Bone marrow (tissue), 2 donors: ENCODE data around the gene PCNX3.

Experiments used
- DNase-seq, 2 donors: peaks; one replicate each; lab custom pipeline; 2025; lab: John Stamatoyannopoulos, UW

PCNX3 gene

DNA sequence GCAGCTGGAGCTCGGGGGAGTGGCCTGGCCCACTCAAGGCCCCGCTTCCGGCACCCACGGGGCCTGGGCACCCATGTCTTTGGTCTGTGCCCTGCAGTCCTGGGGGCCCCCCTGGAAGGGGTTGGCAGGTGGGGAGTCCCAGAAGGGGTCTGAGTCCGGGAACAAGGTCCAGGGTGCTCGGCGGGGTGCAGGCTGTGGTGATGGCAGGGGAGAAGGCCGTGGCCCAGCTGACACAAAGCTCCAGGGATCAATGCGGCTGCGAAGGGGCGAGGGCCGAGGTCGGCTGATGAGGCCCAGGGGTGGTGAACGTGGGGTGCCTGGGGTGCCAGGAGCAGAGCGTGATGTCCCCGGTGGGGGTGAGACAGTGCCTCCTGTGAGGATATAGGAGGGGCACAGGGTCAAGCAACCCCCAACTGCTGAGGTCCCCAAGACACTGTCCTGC lies 17.3 kb upstream of the PCNX3 start:
- DNase-seq: no peak

DNA sequence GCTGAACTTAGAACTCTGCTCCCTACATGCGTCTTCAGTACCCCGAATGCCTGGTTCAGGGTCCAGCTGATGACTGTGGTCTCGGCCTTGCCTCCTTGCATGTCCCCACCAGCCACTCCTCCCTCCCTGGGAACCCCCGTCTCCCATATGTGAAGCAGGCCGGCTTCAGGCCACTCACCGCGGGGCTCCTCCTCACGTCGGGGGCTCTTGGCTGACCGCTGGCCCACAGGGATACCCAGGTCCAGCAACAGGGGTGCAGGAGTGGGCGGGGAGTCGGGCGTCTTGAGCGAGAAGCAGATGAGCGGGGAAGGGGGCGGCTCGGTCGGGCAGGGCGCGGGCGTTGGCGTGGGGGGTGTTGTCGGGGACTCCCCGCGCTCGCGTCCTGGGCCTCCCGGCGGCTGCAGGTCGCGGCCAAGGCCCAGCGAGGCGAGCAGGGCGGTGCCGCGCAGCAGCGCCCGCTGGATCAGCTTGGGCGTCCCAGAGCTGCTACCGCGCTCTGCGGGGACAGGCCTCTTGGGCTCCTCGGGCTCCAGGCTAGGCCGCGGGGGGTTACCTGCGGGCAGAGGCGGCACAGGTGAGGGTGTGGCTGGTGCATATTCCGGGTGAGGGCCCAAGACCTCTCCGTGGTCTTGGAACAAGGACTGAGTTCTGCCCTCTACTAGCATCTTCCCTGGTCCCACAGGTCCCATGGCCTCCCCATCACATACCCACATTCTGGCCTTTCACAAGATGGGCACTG lies 16.2 kb upstream of the PCNX3 start:
- no peak for DNase-seq

DNA sequence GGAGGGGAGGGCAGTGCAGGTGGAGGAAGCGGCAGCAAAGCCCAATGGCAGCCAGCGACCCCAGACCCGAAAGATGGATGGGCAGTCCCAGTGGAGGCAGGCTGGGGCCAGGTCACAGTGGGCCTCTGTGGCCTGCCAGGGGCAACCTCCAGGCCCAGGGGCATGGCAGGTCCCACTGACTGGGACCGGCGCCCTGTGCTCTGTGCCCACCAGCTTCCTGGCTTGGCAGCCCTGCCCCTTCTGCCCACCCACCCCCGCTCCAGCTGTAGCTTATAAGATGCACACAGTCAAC lies 15.7 kb upstream of the PCNX3 start:
- DNase-seq: no peak

DNA sequence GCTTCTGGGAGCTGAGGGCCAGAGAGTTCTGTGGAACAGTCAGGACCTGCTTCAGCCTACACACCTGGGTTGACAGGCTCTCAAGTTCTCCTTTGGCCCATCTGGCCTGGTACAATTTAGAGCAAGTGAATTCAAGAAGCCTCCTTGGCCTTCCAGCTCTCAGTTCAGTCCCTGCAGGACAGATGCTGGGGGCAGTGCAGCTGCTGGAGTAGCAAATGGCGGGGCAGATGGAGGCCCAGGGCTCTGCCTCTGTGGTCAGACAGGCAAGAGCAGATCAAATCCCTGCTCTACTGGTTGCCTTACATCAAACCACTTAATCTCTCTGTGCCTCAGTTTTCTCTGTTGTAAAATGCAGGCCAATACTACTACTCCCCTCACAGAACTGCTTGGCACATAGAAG lies 11.3 kb upstream of the PCNX3 start:
- no peak for DNase-seq

DNA sequence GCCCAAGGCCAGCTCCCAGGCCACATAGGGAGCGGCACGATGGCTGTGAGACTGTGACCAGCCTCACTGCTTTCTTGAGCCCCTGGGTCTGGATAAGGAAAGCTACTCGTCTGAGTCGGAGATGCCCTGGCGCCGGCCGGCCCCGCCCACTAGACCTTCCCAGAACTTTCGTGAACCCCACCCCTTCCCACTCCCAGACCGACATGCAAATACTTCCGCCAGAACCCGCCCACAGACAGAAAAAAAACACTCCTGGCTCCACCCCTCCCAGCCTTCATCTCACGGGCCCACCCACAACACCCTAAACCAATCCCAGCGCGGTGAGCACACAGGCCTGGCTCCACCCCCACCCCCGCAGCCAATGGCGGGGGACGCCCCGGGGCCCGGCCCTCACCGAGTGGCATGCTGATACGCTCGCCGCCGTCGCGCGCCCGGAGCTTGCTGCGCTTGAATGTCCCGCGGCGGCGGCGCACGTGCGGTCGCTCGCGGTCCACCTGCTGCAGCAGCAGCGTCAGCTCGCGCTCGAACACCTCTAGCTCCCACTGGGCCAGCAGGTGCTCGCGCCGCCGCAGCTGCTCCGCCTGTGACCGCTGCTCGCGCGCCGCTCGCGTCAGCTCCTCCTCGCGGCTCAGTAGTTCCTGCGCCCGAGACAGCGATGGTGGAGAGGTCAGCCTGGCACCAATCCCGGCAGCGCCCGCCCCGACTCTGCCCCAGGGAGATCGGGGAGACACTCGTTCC lies 8.5 kb upstream of the PCNX3 start:
- DNase-seq: no peak

DNA sequence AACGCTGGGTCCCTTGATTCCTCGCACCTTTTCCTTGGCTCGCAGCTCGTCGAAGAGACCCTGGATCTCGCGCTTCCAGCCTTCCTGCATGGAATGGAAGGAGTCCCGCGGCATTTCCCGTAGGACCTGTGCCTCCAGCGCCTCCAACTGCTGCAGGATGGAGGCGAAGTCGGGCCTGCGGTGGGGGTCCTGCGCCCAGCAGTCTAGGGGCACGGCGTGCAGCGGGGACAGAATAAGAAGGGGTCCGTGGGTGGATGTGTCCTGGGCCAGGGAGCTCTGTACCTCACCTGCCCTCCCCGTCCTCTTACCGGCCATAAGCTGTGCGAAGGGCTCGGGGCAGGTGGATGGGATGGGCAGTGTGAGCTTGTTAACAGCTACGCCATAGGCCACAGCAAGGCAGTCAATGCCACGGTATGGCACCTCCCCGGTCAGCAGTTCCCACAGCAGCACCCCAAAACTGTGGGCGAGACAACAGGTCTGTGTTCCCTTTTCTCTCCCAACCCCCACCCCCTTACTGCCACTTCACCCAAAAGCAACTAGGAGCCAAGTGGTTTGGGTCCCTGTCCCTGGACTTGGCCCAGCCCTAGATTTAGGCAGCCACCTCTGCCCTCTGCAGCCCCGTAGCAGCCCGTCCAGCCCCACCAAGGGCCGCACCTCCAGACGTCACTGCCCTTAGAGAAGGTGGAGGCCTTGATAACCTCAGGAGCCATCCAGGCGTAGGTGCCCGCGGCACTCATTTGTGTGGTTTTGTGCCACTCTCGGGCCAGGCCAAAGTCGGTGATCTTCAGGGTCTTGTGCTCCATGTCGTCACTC lies 7.8 kb upstream of the PCNX3 start:
- no peak for DNase-seq

DNA sequence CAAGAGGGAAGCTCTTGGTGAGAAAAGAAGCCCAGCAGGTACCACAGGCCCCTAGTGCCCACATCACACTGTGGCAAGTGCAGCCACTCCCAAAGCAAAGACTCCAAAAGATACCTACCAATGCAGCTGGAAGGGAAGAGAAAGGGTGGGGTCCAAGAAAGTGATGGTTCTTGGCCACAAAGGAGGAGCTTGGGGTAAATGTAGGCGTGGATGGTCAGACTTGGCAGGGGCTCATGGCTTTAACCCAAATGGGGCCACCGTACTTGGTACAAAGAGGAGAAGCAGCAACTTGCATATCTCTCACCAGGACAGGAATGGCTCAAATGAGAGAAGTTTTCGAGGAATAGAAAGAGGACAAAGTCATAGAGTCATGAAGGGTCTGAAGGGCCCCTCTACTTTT lies 6.3 kb upstream of the PCNX3 start:
- DNase-seq: no peak

DNA sequence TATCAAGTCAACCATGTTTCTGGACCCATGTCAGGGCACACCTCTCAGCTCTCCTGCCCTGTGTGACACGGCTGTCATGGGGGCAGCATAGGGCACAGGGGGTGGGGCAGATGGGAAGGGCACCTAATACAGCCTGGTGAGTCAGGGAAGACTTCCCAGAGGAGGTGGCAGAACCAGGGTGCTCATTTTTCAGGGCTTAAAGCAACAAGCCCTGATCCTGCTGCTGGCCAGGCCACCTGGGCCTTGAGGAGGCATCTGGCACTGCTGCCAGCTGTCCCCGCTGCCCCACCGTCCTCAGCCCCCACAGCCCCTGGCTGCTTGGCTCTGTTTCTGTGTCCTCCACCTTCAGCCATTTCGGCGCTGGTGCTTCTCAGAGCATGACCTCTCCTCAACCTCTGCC lies 5.9 kb upstream of the PCNX3 start:
- no peak for DNase-seq

DNA sequence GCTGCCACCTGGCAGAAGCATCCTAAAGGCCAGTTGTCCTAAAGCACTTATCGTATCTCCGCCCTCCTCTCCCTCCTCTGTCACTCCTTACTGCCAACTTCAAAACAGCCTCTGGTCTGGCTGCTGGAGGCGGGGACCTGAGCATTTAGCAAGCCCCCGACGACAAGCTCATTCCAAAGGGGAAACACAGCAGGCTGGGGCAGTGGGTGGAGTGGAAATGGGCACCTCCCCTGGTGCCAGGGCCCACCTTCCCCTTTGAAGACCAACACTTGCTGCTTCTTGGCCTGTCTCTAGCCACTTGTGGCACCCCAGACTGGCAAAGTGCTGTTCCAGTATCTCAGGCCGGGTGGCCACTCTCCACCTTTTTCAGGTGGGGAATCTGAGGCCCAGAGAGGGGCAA lies 5.2 kb upstream of the PCNX3 start:
- DNase-seq: no peak

DNA sequence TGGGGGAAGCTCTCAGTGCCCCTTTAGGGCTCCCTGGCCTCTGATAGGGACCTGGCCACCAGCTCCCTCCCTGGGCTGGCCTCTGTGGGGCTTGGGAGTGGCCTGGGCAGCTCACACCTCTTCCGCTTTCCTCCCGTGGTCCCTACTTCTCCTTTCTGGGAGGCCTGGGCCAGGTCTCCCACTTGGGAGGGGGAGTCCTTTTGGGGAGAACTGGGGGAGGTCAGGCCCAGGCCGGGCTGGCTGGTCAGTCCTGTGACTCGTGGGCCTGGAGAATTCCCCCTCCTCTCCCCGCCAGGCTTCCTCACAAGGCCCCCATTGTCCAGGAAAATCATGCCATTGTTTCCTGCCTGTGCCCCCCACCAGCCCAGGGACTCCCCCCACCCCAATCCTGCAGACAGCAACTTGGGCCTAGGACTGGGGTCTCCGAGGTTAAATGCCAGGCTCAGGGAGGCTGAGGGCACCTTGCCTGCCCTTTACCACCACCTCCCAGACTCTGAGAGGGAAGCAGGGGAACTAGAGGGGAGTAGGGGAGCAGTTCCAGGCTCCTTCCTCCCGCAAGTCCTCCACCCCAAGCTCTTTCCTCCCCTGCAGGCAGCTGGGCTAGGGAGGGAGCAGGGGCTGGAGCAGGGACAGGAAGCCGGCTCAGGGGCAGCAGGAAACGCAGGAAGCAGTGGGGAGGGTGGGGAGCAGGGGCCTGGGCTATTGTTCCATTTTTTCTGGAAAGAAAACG lies 4.4 kb upstream of the PCNX3 start:
- peak; percentile 16 to 44 for DNase-seq

DNA sequence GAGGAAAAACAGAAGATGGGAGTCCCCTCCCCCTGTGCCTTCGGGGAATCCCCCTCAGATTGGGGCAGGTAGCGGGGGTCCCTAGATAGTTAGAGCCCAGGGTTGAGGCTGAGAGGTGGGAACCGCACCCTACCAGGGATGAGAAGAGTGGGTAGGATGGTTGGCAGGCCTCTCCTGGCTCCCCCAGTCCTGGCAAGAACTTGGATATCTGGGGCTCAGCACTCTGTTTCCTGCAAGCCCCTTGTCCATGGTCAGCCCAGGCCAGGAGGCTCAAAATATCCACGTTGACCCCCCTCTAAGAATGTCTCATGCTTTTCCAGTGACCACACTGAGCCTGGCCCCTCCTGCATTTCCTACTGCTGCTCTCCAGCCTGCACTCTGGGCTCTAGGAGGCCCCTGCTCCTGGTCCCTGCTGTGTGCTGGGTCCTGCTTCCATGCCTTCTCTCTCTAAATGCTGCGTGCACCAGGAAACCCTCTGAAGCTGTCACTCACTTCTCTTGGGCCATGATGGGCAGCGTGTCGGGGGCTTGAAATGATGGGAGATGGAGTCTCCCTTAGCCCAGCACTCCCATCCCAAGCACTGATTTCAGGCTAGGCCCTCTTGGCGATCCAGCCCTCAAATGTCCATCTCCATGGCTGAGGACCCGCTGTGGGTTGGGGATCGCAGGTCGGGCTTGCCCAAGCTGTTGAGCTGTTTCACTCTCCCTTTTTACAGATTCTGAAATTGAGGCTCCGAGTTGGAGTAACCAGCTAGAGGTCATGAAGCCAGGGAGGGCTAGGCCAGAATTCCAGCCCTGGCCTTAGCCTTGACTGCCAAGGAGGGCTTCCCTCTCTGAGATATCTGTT lies 3.6 kb upstream of the PCNX3 start:
- no peak for DNase-seq

DNA sequence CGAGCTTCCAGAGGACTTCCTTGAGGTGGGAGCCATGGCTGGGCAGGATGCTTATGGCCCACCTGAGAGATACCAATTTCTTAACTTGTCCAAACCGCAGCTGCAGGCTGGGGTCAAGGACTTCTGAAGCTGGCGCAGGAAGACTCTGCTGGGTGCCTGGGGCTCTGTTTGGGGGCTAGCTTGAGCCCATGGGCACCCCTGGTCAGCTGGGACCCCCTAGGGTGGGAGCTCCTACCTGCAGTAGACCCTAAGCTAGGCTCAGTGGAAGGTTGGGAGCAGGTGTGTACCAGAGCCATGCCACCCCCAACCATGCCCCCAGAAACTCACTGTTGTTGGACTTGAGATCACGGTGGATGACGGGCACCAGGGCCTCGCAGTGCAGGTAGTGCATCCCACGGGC lies 2.9 kb upstream of the PCNX3 start:
- DNase-seq: no peak

DNA sequence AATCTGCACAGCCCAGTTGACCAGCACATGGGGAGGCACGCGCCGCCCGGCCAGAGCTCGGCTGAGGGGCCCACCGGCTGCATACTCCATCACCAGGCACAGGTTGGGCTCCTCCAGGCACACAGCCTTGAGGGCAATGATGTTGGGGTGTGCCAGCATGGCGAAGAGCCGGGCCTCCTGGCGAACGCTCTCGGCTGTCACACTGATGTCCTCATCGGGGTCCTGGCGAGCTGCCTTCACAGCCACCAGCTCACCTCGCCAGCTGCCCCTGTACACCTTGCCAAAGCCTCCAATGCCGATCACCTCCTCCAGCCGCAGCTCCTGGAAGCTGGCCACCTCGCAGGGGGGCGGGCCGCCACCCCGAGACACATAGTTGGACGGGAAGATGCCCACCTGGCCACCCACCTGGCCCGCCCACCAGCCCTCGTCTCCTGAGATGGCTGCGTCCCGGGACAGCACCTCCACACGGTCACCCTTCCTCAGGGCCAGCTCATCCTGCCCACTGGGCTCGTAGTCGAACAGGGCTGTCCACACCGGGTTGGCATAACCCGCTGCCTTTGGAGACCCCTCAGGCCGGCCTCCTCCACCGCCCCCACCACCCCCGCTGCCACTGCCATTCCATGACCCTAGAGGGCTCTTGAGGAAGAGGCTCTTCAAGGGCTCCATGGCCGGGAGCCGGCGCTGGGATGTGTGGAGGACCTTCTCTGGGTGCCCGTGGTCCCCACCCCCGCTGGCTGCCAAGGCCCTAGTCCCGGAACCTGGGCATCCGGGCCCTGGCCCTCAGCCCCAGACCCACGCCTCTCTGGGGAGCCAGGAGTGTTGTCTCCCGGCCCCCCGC lies 2.3 kb upstream of the PCNX3 start:
- DNase-seq: no peak

DNA sequence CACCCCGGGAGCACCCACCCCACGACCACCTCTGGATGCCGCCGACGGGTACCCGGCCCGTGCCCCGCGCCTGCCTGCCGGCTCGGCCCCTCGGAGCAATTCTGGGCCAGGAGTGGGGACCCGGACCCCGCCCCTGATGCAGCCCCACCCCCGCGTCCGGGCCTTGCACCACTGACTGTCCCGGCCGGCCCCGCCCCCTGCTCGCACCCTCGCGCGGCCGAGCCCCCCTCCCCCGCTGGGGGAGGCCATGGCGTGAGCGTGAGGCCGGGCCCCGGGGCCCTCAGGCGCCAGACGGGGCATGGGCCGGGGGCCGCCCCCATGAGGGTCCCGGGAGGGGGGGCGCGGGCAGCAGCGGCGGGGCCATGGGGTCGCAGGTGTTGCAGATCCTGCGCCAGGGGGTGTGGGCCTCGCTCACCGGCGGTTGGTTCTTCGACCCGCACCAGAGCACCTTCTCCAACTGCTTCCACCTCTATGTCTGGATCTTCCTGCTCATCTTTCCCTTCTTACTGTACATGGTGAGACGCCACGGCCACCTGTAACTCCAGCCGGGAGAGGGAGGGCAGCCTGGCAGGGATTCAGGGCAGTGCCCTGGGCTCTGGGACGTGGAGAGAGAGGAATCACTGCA lies 486 bp downstream of the PCNX3 start:
- no peak for DNase-seq

DNA sequence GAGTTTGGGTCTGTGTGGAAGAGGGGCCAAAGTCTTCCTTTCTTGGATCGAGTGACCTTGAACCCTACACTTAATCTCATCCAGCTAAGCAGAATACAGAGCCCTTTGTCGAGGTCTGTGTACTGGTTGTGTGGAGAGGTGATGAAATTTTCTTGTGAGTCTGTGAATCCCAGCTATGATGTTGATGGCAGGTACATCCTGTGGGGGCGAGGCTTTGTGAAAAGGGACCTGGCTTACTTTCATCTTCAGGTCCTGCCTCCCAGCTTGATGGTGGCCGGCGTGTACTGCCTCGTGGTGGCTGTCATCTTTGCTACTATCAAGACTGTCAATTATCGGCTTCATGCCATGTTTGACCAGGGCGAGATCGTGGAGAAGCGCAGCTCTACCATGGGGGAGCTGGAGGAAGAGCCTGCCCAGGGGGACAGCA lies 1.0 kb downstream of the PCNX3 start:
- DNase-seq: no peak

DNA sequence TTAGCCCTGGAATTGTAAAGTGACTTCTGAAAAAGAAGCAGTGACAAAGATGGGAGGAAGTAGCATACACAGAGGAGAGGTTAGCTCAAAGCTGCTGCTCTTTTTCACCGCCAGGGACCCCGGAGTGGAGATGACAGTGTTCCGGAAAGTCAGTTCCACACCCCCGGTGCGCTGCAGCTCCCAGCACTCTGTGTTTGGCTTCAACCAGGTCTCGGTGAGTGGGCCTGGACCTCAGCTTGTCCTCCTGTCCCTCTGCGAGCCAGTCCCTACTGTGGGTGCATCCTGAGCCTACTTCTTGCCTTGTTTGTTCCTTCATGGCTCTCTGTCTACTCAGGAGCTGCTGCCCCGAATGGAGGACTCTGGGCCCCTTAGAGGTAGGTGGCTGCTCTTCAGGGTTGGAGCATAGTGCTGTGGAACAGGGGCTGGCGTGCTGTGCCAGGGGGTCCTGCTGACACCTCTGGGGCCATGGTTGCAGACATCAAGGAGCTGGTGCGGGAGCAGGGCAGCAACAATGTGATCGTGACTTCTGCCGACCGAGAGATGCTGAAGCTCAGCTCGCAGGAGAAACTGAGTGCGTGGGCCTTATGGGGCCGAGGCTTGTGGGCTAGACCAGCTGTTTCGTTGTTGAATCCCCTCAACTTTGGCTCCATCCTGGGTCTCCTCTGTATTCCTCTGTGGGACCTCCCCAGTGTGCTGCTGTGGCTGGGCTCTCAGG lies 1.7 kb downstream of the PCNX3 start:
- DNase-seq: no peak

DNA sequence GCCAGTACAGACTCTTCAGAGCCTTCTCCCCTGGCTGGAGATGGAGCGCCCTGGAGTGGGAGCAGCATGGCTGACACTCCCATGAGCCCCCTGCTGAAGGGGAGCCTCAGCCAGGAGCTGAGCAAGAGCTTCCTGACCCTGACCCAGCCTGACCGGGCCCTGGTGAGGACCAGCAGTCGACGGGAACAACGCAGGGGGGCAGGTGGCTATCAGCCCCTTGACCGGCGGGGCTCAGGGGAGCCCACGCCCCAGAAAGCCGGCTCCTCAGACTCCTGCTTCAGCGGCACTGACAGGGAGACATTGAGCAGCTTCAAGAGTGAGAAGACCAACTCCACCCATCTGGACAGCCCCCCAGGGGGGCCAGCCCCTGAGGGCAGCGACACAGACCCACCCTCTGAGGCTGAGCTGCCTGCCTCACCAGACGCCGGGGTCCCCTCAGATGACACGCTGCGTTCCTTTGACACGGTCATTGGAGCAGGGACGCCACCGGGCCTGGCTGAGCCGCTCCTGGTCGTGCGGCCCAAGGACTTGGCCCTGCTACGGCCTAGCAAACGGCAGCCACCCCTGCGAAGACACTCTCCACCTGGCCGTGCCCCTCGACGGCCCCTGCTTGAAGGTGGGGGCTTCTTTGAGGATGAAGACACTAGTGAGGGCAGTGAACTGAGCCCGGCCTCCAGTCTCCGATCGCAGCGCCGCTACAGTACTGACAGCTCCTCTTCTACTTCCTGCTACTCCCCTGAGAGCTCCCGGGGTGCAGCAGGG lies 2.6 kb downstream of the PCNX3 start:
- DNase-seq: no peak

DNA sequence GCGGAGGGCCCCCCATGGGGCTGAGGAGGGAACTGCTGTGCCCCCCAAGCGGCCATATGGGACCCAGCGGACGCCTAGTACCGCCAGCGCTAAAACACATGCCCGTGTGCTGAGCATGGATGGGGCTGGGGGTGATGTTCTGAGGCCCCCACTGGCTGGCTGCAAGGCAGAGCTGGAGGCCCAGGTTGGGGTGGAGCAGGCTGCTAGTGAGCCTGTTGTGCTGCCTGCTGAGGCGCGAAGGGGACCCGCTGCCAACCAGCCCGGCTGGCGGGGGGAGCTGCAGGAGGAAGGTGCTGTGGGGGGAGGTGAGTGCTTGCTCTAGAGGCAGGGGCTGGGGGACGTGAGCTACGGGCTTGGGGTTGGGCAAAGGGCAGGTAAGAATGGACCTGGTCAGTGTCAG lies 3.2 kb downstream of the PCNX3 start:
- DNase-seq: no peak
